CD4-positive, alpha-beta T cell treated with Interleukin-2 at 100 ng/mL for 4 hours (primary cell): ENCODE data around the gene TMEM87B.
A peak's percentile ranks its signal among the peaks of the same experiment; 100 is the strongest.
"Not testable (repeated sequence)": the region's sequence is repeated elsewhere in the genome, so short reads cannot be mapped to it uniquely, and the experiment has no call there.

Source experiments
- DNase-seq: peaks from one replicate; pipeline ENCODE4 v3.0.0-alpha.2; 2020; ENCODE audit warnings: low spot score

The TMEM87B gene

DNA sequence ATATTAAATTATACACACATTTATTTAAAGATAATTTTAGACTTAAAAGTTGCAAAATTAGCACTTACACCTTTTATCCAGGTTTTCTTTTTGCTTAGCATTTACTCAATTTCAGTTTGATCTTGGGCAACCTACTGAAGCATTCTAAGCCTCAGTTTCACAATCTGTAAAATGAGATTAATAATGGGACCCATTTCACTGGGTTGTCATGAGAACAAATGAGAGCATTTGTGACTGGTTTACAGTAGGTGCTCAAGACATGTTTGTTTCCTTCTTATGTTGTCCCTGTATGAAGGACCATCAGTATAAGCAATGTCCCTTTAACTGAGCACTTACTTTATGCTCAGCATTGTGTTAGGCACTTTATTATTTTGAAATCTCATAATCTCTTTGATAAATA, 78.3 kb downstream of the TMEM87B start:
- no peak for DNase-seq

DNA sequence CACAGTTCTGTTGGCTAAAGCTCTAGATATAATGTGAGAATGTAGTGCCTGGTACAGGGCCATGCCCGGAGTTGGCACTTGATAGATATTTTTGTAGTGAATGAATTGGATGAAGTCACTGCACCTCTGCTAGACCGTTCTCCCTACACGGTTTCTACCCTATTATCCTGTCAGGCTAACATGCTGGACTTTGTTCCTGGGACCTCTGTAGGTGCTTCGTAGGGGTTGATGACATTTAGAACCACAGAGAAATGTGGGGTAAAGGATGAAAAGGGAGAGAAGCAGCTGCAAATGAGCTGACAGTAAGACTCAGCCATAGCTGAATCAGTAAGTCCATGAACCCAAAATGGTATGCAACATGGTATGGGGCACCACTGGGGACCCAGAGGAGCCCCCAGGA, 79.1 kb downstream of the TMEM87B start:
- DNase-seq, result no peak

DNA sequence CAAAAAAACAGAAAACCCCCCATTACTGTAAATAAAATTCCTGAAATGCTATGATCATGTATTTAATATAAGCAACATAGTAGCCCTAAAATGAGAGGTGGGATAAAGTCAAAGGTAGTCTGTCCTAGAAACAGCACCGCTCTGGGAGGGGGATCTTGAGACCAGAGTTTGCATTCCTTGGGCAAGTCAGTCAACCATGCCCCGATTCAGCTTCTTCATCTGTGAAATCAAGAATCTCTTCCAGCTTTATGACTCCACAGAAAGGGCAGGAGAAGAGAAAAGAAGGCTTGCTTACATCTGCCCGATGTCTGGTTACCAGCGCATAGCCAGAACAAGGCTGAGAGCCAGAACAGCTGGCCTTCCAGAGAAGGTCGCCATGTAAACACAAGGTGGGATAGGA, 81.0 kb downstream of the TMEM87B start:
- no peak for DNase-seq

DNA sequence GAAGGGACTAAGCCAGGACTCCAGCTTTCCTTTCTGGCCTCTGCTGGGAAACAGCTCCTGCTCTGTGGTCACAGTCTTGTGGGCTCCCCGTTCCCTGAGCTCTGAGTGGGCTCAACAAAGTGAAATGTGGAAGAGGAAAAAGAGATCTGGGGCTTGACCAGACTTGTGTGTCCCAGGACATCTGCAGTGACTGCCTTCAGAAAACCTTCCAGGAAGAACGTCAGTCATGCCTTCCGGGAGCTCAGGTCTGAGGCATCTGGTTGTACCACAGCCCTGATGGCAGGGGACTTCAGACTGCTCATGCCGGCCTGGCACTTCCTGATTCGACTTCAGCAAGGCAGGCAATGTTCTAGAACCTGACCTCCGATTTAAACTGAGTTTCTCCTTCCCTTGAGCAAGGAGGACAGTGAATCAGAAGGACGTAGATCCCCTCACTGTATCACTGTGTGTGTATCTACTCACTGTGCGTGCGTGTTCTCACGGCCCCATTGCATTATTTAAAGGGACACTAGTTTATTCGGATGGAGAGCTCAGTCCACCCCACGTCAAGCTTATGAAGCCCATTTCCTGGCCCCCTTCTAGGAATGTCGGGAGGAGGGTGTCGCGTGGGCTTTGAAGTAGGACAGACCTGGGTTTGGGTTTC, 82.6 kb downstream of the TMEM87B start:
- DNase-seq, result peak; percentile 15

DNA sequence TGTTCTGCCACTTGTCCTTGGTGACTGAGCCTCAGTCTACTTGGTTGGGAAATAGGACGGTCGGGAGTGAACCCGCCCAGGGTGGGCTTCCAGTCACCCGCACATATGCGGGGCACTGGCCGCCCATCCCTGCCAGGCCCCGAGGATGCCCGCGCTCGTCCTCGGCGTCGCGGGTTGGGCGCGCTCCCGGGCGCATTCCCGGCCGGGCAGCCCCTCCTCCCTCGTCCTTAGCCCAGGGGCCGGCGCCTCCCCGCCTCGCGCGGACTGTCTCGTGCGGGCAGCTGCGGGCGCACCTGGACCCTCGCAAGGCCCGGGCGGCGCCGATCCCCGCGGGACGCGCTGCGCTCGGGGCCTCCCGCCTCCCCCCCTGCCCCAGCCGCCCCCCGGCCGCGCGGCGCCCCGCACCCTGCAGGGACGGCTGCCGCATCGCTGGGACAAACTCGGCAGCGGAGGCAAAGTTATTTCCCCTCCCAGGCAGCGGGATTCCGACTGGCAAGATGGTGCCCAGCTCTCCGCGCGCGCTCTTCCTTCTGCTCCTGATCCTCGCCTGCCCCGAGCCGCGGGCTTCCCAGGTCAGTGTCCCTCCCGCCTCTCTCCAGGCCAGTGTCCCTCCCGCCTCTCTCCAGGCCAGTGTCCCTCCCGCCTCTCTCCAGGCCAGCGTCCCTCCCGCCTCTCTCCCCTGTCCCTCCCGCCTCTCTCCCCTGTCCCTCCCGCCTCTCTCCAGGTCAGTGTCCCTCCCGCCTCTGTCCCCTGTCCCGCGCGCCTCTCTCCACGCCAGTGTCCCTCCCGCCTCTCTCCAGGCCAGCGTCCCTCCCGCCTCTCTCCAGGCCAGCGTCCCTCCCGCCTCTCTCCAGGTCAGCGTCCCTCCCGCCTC, 83.3 kb downstream of the TMEM87B start, which contains the start of gene FBLN7:
Gene FBLN7, plus strand, starts transcription at position 227 of the 874 bp plus-strand sequence. Its CDS starts 271 bp downstream, at position 498.
- DNase-seq, result no peak

DNA sequence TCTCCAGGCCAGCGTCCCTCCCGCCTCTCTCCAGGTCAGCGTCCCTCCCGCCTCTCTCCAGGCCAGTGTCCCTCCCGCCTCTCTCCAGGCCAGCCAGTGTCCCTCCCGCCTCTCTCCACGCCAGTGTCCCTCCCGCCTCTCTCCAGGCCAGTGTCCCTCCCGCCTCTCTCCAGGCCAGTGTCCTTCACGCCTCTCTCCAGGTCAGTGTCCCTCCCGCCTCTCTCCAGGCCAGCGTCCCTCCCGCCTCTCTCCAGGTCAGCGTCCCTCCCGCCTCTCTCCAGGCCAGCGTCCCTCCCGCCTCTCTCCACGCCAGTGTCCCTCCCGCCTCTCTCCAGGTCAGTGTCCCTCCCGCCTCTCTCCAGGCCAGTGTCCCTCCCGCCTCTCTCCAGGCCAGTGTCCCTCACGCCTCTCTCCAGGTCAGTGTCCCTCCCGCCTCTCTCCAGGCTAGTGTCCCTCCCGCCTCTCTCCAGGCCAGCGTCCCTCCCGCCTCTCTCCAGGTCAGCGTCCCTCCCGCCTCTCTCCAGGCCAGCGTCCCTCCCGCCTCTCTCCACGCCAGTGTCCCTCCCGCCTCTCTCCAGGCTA, 84.1 kb downstream of the TMEM87B start:
- DNase-seq, result not testable (repeated sequence)

DNA sequence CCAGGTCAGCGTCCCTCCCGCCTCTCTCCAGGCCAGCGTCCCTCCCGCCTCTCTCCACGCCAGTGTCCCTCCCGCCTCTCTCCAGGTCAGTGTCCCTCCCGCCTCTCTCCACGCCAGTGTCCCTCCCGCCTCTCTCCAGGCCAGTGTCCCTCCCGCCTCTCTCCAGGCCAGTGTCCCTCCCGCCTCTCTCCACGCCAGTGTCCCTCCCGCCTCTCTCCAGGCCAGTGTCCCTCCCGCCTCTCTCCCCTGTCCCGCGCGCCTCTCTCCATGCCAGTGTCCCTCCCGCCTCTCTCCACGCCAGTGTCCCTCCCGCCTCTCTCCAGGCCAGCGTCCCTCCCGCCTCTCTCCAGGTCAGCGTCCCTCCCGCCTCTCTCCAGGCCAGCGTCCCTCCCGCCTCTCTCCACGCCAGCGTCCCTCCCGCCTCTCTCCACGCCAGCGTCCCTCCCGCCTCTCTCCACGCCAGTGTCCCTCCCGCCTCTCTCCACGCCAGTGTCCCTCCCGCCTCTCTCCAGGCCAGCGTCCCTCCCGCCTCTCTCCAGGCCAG, 84.7 kb downstream of the TMEM87B start:
- not testable (repeated sequence) for DNase-seq

DNA sequence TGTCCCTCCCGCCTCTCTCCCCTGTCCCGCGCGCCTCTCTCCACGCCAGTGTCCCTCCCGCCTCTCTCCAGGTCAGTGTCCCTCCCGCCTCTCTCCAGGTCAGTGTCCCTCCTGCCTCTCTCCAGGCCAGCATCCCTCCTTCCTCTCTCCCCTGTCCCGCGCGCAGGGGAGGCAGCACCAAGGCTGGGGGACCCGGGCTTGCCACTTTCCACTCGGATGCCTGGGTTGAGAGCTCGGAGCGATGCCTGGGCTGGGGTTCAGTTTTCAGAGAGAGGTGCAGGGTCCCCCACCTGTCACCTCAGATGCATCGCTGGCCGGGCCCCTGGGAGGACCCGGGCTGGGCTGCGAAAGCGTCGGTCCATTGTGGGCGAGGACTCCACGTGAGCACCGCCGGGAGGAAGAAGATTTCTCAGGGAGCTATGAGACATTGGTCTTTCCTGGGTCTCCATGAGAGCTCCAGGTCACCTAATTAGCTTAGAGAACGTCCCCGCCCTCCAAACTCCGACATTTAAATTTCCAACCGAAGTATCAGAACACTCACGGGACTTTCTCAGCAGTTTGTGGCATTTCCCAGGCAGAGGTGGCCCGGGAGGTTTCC, 85.2 kb downstream of the TMEM87B start:
- no peak for DNase-seq

DNA sequence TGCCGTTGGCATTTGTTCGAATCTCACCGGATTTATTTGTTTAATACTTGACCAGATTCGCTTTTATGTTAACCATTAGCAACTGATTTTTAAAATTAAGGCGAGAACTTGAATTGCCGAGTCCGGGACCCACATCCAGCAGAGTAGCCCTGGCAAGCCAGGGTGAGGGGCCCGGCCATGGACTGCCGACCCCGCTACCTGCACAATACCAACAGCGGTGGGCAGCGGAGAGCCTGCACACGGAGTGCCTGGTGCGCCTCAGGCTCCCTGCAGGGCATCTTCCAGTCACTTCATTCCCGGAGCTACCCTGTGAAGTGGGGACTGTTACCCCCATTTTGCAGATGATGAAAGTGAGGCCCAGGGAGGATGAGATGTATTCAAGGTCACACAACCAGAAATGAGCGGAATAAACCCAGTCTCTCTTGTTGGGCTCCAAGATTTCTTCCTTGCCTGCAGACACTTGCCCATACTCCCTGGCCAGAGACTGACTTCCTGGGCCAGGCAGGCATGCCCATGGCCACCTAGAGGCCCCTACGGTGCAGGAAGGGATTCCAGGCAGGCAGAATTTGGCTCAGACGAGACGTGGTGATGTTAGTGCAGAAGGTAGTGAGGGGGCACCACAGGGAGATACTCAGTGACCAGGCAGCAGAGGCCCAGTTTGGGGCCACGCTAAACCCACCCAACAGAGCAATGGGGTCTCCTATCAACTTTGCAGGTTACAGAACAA, 86.0 kb downstream of the TMEM87B start:
- no peak for DNase-seq

DNA sequence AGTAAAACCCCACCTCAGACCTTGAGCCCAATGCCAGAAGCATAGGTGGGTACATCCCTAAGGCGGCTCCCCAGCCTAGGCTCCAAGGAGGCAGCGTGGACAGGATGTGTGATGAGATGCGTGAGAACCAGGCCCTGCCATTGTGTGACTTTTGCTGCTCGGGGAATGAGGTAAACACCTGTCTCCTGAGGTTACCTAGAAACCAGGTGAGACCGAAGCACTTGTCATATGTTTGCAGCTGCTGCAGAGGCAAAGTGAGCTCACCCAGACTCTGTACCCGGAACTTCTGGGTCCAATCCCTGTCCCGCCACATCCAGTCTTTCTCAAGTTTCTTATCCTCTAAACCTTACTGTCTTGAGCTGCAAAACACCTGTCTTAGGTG, 86.5 kb downstream of the TMEM87B start:
- DNase-seq, result no peak

DNA sequence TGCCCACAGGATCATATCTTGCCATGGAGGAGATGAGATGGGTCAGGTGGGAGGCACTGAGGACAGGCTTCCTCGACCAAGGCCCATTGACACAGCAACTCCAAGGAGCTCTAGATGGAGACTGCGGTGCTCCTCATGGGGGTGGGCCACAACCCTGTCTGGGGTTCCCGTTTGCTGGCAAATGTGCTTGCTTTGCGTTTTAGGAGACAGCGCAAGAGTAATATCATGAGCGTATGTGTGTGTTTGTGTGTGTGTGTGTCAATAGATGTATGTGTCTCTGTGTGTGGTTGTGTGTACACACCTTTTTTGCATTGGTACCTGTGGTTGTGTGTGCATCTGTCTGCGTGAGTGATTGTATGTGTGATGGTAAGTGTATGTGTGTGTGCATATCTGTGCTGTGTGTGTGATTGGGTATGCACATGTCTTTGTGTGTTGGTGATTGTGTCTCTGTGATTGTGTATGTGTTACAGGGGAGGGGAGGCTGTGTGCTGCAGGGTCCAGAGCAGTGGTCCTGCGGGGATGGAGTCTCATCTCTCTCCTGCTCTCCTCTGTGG, 87.5 kb downstream of the TMEM87B start:
- DNase-seq, result no peak

DNA sequence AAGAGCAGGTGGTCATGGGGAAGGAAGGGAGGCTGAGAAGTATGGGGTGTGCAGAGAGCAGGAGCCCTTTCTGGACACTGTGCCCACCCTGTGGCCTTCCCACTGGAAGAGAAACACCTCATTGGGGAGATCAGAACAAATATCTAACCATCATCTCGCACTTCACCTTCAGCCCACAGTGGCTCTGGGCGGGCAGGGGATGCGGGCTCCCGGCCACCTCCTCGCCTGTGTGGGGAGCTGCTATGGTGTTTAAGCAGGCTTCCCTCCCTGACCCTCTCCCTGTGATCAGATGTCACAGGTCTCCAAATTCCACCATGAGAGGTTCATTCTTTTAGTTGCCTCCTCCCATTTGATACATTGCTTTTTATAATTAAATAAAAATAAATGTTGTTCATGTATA, 88.1 kb downstream of the TMEM87B start:
- DNase-seq, result no peak

DNA sequence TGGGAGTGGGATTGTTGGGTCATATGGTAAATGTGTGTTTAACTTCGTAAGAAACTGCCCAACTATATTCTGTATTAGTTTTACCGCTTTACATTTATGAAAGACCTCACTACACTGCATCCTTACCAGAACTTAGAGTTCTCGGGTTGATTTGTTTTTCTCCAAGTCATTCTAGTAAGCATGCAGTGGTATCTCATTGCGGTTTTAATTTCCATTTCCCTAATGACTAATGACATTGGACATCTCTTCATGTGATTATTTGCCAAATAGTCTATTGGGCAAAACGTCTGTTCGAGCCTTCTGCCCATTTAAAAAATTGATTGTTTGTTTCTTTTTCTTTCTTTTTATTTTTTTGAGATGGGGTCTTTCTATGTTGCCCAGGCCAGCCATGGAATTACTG, 89.9 kb downstream of the TMEM87B start:
- no peak for DNase-seq

DNA sequence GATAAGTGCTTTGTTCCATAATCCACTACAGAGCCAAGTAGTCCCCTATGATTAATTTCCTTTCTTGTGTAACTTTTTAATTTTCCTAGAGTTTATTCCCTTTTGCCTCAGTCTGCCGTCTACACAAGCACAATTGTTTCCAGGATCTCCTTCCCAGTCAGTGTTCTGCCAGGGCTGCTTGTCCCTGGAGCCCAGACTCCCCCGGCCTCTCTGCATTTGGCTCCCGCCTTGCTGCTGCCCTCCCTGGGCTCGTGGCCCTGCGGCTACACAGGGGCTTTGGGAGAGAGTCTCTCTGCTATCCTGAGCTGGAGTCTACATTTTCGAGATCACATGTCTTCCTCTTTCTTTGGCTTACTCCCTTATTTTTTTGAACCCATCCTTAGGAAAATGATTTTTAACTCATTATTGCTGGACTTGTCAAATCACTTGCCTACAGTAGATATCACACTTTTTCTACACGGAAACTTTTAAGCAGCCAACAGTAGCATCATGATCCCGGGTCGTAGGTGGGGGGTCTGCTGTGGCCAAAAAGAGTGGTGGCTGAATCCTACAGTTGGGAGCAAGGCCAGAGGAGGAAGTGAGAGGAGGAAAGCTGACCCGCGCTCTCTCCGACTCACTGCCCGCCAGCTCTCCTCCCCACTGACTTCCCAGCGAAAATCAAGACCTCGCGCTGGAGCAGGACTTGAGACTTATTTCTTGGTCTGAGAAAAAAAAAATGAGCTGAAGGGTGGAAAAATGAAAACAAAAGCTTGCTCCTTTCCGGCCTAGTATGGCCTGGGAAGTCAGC, 92.5 kb downstream of the TMEM87B start:
- no peak for DNase-seq

DNA sequence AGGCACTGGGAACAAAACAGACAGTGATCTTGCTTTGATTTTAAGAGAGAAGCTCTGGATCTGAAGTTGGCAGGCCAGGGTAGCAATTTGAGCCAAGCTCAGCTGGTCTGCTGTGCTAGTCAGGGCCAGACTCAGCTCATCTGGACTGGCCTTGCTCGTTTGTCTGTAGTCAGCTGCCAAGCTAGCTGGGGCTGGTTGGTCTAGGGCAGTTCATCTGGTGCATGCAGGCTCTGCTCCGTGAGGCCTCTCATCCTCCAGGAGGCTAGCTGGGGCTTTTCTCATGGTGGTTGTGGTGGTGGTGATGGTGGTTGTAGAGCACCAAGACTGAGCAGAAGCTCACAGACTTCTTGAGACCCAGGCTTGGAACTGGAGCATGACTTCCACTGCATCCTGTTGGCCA, 93.4 kb downstream of the TMEM87B start:
- DNase-seq, result no peak

DNA sequence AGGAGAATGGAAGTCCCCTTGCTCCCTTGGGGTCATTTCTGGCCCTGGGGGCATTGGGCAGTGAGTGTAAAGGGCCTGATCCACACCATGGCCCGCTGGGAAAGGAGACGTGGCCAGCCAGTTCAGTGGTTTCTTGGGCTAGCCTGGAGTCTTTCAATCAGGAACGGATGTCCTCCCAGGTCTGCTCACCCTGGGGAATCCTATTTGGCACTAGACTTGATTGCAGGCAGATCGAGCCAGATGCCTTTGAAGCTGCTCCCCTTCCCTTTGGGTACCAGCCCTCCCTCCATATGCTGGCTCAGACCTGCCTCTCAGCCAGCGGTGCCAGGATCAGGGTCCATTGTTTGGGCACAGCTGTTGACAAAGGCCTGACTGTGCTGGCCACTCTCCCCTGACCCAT, 94.1 kb downstream of the TMEM87B start:
- no peak for DNase-seq

DNA sequence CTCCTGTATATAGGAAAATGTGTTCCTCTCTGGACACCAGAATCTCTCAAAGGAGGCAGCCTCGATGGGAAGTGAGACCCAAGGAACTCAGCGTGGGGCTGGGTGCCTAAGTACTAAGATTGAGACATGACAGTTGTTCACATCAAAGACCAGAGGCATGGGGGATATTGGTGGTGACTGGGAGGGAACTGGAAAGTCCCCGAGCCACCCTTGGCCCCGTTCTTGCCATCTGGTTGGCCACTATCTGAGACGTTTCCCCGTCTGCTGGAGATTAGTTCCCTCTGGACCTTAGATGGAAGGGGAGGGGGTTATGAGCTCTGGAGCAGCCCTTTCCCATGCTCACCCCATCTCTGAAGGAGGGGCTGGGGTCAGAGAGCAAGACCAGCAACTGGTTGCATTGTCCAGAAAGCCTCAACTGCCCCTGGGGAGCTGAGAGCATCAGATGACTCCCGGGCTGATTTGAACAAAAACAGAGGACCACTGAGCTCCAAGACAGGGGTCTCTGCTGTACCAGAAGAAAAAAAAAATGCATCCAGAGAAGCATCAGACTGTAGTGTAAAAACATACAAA, 94.9 kb downstream of the TMEM87B start:
- no peak for DNase-seq

DNA sequence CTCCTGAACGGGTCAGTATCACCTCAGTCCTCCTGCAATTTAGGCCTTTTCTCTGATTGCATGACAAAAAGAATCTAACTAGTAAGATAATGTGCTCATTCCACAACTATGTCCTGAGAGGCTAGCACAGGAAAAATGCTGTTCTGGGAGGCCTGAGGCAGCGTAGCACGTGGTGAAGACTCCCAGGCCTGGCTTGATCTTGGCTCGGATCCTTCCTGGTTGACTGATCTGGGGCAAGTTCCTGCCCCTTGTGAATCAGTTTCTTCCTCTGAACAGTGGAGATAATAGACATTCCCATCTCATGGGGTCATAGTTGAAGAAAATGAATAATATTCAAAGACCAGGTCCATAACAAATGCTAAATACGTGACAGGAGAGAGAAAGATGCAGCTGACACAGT, 95.4 kb downstream of the TMEM87B start:
- DNase-seq, result no peak

DNA sequence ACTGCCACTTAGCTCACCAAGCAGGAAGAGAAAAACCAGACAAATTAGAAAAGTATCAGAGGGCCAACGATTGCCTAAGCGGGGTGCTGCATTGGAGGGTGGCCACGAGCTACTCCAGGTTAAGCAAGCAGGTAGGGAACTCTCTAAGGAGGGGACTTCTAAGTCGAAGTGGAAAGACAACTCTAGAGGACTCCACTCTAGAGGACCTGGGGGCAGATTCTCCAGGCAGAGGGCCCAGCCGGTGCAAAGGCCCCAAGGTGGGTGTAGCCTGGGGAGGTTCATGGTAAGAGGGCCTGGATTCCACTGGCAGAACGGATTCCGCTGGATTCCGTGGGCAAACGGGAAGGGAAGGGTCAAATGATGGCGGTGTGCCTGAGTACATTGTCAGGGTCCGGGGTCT, 95.8 kb downstream of the TMEM87B start:
- DNase-seq, result no peak

DNA sequence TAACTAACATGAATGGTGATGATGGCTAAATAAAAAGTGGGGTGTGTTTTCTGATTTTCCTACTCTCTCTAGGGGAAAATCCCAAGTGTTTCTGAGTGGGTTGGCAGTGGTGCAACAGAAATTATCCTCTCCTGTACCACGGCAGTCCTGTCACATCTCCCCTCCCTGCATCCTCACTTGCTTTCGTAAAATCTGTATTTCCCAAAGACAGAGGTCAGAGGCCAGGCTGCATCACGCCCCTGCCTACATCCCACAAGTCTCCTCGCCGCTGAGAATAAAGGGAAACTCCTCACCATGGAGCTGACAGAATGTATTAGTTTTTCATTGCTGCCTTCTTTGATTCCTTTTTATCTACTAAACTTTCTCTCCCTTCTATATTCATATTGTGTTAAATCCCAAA, 96.2 kb downstream of the TMEM87B start:
- DNase-seq, result no peak
